ENCODE results near the gene SCMH1.
A peak's percentile ranks its signal among the peaks of the same experiment; 100 is the strongest.

DNA sequence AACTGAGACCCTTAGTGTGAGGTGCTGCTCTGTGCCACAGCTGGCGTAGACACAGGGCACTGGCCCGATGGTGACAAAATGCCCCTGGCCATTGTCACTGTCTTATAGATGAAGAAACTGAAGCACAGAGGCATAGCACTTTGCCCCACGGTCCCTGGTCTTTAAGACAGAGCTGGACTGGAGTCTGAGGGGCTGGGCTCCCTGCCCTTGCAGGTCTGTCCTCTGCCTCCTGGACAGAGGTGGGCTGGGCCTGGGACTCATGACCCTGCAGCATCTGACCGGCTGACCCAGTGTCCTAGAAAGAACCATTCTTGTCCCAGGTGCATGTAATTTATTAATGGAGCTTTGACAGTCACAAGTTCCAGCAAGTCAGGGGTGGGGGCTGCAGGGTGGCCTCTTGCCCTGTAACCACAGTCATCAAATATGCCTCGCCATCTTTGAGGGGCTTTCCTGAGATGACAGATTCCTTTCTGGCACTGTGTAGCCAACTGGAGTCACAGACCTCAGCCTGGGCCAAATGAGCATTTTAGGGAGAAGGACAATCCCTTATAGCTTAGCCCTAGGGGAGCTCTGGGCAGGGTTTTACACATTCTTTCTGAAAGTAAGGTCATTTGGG is 226.7 kb downstream of the SCMH1 start:
- TF ChIP-seq, protein P1, sequence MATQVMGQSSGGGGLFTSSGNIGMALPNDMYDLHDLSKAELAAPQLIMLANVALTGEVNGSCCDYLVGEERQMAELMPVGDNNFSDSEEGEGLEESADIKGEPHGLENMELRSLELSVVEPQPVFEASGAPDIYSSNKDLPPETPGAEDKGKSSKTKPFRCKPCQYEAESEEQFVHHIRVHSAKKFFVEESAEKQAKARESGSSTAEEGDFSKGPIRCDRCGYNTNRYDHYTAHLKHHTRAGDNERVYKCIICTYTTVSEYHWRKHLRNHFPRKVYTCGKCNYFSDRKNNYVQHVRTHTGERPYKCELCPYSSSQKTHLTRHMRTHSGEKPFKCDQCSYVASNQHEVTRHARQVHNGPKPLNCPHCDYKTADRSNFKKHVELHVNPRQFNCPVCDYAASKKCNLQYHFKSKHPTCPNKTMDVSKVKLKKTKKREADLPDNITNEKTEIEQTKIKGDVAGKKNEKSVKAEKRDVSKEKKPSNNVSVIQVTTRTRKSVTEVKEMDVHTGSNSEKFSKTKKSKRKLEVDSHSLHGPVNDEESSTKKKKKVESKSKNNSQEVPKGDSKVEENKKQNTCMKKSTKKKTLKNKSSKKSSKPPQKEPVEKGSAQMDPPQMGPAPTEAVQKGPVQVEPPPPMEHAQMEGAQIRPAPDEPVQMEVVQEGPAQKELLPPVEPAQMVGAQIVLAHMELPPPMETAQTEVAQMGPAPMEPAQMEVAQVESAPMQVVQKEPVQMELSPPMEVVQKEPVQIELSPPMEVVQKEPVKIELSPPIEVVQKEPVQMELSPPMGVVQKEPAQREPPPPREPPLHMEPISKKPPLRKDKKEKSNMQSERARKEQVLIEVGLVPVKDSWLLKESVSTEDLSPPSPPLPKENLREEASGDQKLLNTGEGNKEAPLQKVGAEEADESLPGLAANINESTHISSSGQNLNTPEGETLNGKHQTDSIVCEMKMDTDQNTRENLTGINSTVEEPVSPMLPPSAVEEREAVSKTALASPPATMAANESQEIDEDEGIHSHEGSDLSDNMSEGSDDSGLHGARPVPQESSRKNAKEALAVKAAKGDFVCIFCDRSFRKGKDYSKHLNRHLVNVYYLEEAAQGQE (IDR thresholded peaks at IDR 0.05; ENCODE audit: insufficient read depth in 1 of 2, low read depth in 2 of 2, low read length in 1 of 2), result no peak
- no peak for TF ChIP-seq CTCF (IDR thresholded peaks at IDR 0.05)
- TF ChIP-seq POLR2AphosphoS5 (IDR thresholded peaks at IDR 0.05; ENCODE audit: low read depth, low read length), result peak; percentile 27; the same call in 1 of the 2 replicates
- TF ChIP-seq SIN3A (IDR thresholded peaks at IDR 0.05; ENCODE audit: borderline replicate concordance, insufficient read depth, low read depth, low read length), result no peak

Measured in Panc1 (cell line).